ENCODE measurements around the gene ATP9A. TPM values are rescaled to one million over a fixed set of nuclear protein-coding genes. Genes with fewer than 3 reads are reported as not detected.

The ATP9A gene
- polyA plus RNA-seq, 12 donors = 30.6 to 92.7 (median 60.4) TPM

GRCh38 chr20:51560550-51561307, 207.5 kb downstream of the ATP9A start:
- DNase-seq = no peak

GRCh38 chr20:51560042-51560441, 208.1 kb downstream of the ATP9A start:
- no peak for DNase-seq

- DNase-seq = no peak
Observed at GRCh38 chr20:51554538-51555165, 213.5 kb downstream of the ATP9A start.

- DNase-seq = no peak
Observed at GRCh38 chr20:51553897-51554486, 214.2 kb downstream of the ATP9A start.

GRCh38 chr20:51551186-51551585, 217.0 kb downstream of the ATP9A start:
- no peak for DNase-seq

GRCh38 chr20:51549474-51549873, 218.7 kb downstream of the ATP9A start:
- no peak for DNase-seq

- DNase-seq = no peak
Observed at GRCh38 chr20:51547951-51548350, 220.2 kb downstream of the ATP9A start.

Other genes starting within 250 kb of the ATP9A start
- gene NFATC2, start 225.7 kb downstream of the ATP9A start, polyA plus RNA-seq (ENCODE audit: insufficient read length in 12 of 12) = 10 to 100 TPM in 2 of 12 donors, 1 to 10 TPM in 9, not detected in 1; 4.4 to 12.9 (median 5.9) TPM
- 1 to 10 TPM in 2 of 12 donors, under 1 TPM in 8, not detected in 2; 0.07 to 1.7 (median 0.23) TPM for gene SALL4, start 34.1 kb upstream of the ATP9A start, polyA plus RNA-seq (ENCODE audit: insufficient read length in 12 of 12)